SK-N-SH (cell line): ENCODE results near the gene CMTM2. TPM values are rescaled to one million over a fixed set of nuclear protein-coding genes. Genes with fewer than 3 reads are reported as not detected.

Experiments used
- CTCF ChIA-PET: fragments of 300-600, 350-600 bp; formaldehyde crosslinking; extraction: SDS; loops from one replicate; lab custom pipeline; 2021; lab: Yijun Ruan, JAX
- POLR2A ChIA-PET: fragments of 350-600 bp; sonication (Branson Sonifier 250); formaldehyde crosslinking; extraction: SDS; loops from one replicate; lab custom pipeline; 2020; ENCODE audit warnings: antibody characterized with exemption, inconsistent platforms; lab: Yijun Ruan, JAX
- DNase-seq: peaks from one replicate; pipeline ENCODE4 v3.0.0; 2012
- H2AFZ ChIP-seq: fragments of 200-600 bp; sonication (generic); 2 replicates; pipeline ENCODE4 v1.8.1; 2016; ENCODE audit warnings: antibody characterized with exemption, mild to moderate bottlenecking, low read depth
- H3F3A ChIP-seq: fragments of 200-600 bp; sonication (generic); replicated peaks from 2 replicates; pipeline ENCODE3; 2016; ENCODE audit warnings: antibody characterized with exemption, mild to moderate bottlenecking; ENCODE audit not compliant: insufficient read depth
- H3K27ac ChIP-seq, 2 experiments: fragments of 200-500 bp in 1 of 2; fragments of 200-600 bp in 1 of 2; sonication (Bioruptor generic) in 1 of 2; sonication (generic), shearing (Covaris generic) in 1 of 2; 2 replicates each; pipeline versions ENCODE4 v1.5.1 to v1.6.1; 2014 to 2016; ENCODE audit warnings: low read depth in 2 of 2, inconsistent platforms in 1 of 2, low read length in 1 of 2, mild to moderate bottlenecking in 1 of 2, mixed read lengths in 1 of 2
- H3K27me3 ChIP-seq: fragments of 200-600 bp; sonication (generic), shearing (Covaris generic); 2 replicates; pipeline ENCODE4 v1.6.1; 2016; ENCODE audit warnings: mixed run types; ENCODE audit not compliant: insufficient read depth
- H3K36me3 ChIP-seq, 2 experiments: fragments of 200-500 bp in 1 of 2; fragments of 200-600 bp in 1 of 2; sonication (Bioruptor generic) in 1 of 2; sonication (generic) in 1 of 2; replicated peaks in 1 of 2; 2 replicates each; pipeline versions ENCODE3 to v1.5.1; 2014 to 2016; ENCODE audit warnings: low read length in 1 of 2, mild to moderate bottlenecking in 1 of 2; ENCODE audit not compliant: insufficient read depth in 2 of 2, control insufficient read depth in 1 of 2
- H3K4me1 ChIP-seq, 2 experiments: fragments of 200-500 bp in 1 of 2; fragments of 200-600 bp in 1 of 2; sonication (Bioruptor generic) in 1 of 2; sonication (generic), shearing (Covaris generic) in 1 of 2; 2 replicates each; pipeline versions ENCODE4 v1.5.1 to v1.6.1; 2014 to 2016; ENCODE audit warnings: low read depth in 1 of 2, low read length in 1 of 2, mixed run types in 1 of 2; ENCODE audit not compliant: insufficient read depth in 2 of 2, control insufficient read depth in 1 of 2
- H3K4me2 ChIP-seq: fragments of 200-600 bp; sonication (generic), shearing (Covaris generic); 2 replicates; pipeline ENCODE4 v1.6.1; 2017; ENCODE audit warnings: mixed run types
- H3K4me3 ChIP-seq, 2 experiments: fragments of 200-500 bp in 1 of 2; fragments of 200-600 bp in 1 of 2; sonication (Bioruptor generic) in 1 of 2; sonication (generic), shearing (Covaris generic) in 1 of 2; 2 replicates each; pipeline versions ENCODE4 v1.5.1 to v1.8.1; 2014 to 2016; ENCODE audit warnings: low read depth in 2 of 2, inconsistent platforms in 1 of 2, low read length in 1 of 2, mild to moderate bottlenecking in 1 of 2, mixed read lengths in 1 of 2, moderate library complexity in 1 of 2
- H3K79me2 ChIP-seq: fragments of 200-600 bp; sonication (generic); 2 replicates; pipeline ENCODE4 v1.8.1; 2017; ENCODE audit warnings: mild to moderate bottlenecking; ENCODE audit not compliant: insufficient read depth
- H3K9ac ChIP-seq: fragments of 200-600 bp; sonication (generic); 2 replicates; pipeline ENCODE4 v1.6.1; 2017; ENCODE audit warnings: mixed run types
- H3K9me2 ChIP-seq: fragments of 200-600 bp; sonication (generic); 2 replicates; pipeline ENCODE4 v1.6.1; 2017; ENCODE audit warnings: mixed run types
- H3K9me3 ChIP-seq: fragments of 200-600 bp; sonication (generic); 2 replicates; pipeline ENCODE4 v1.6.1; 2017; ENCODE audit warnings: mixed run types, mild to moderate bottlenecking, moderate library complexity
- H4K20me1 ChIP-seq: fragments of 200-600 bp; sonication (generic); 2 replicates; pipeline ENCODE4 v1.6.1; 2017; ENCODE audit warnings: mild to moderate bottlenecking, mixed run types; ENCODE audit not compliant: insufficient read depth
- EZH2phosphoT487 ChIP-seq: fragments of 200-600 bp; sonication (generic); IDR thresholded peaks from 2 replicates; pipeline ENCODE4 v1.6.1; 2017; ENCODE audit warnings: low read depth, mixed run types, mild to moderate bottlenecking, antibody characterized with exemption, moderate library complexity, borderline replicate concordance
- FOXM1 ChIP-seq: IDR thresholded peaks from 2 replicates; pipeline ENCODE4 v1.4.0; 2012; ENCODE audit warnings: low read depth, mild to moderate bottlenecking
- GABPA ChIP-seq: IDR thresholded peaks from 2 replicates; pipeline ENCODE4 v1.4.0; 2012; ENCODE audit warnings: low read depth, mild to moderate bottlenecking
- GATA2 ChIP-seq: sonication (generic); formaldehyde crosslinking; IDR thresholded peaks from 2 replicates; pipeline ENCODE4 v1.5.0; 2020; ENCODE audit warnings: mild to moderate bottlenecking, missing genetic modification reagents
- MEF2A ChIP-seq: IDR thresholded peaks from 2 replicates; pipeline ENCODE4 v1.4.0; 2012; ENCODE audit warnings: low read depth, borderline replicate concordance
- MXI1 ChIP-seq: IDR thresholded peaks from 2 replicates; pipeline ENCODE4 v1.6.1; 2012; ENCODE audit warnings: mild to moderate bottlenecking, low read depth, low read length, improper control_type of control experiment
- NFIC ChIP-seq: IDR thresholded peaks from 2 replicates; pipeline ENCODE4 v1.4.0; 2012; ENCODE audit warnings: borderline replicate concordance
- RFX5 ChIP-seq: IDR thresholded peaks from 2 replicates; pipeline ENCODE4 v1.6.1; 2012; ENCODE audit warnings: mild to moderate bottlenecking, improper control_type of control experiment, low read length
- RXRA ChIP-seq: IDR thresholded peaks from 2 replicates; pipeline ENCODE4 v1.4.0; 2012; ENCODE audit warnings: low read depth, mild to moderate bottlenecking, borderline replicate concordance
- SIN3A ChIP-seq: IDR thresholded peaks from 2 replicates; pipeline ENCODE4 v1.6.1; 2012; ENCODE audit warnings: low read depth, mild to moderate bottlenecking, low read length, moderate library complexity, borderline replicate concordance
- TAF1 ChIP-seq: IDR thresholded peaks from 2 replicates; pipeline ENCODE4 v1.6.1; 2012; ENCODE audit warnings: low read depth, mild to moderate bottlenecking, low read length, moderate library complexity, borderline replicate concordance
- TCF12 ChIP-seq: IDR thresholded peaks from 2 replicates; pipeline ENCODE4 v1.4.0; 2012
- TEAD4 ChIP-seq: IDR thresholded peaks from 2 replicates; pipeline ENCODE4 v1.4.0; 2012; ENCODE audit warnings: mild to moderate bottlenecking, borderline replicate concordance; ENCODE audit not compliant: insufficient read depth
- YY1 ChIP-seq: IDR thresholded peaks from 2 replicates; pipeline ENCODE4 v1.4.0; 2012; ENCODE audit warnings: low read depth, mild to moderate bottlenecking
- WGBS: methylation state at CpG from one replicate; pipeline ENCODE4 v1.1.6; 2017; ENCODE audit warnings: low lambda C conversion rate; 5-methylcytosine and 5-hydroxymethylcytosine counted together
- polyA plus RNA-seq, 3 experiments: library from polyadenylated mRNA; depleted of rRNA; stranded (reverse); fragments of >200 nt; gene quantifications; 2 replicates each; pipeline ENCODE4 v1.2.3, GENCODE V29; 2012
- TF ChIP-seq, protein P1 (sequence below): IDR thresholded peaks from 2 replicates; pipeline ENCODE4 v1.6.1; 2012; ENCODE audit warnings: mild to moderate bottlenecking, low read depth, low read length, moderate library complexity
- TF ChIP-seq, protein P2 (sequence below): IDR thresholded peaks from 2 replicates; pipeline ENCODE4; 2012
- TF ChIP-seq, protein P3 (sequence below): IDR thresholded peaks from 2 replicates; pipeline ENCODE4 v1.4.0; 2012; ENCODE audit warnings: low read depth
- TF ChIP-seq, protein P4 (sequence below): IDR thresholded peaks from 2 replicates; pipeline ENCODE4 v1.4.0; 2012; ENCODE audit warnings: low read depth, borderline replicate concordance
- TF ChIP-seq, protein P5 (sequence below): fragments of 150-350 bp; IDR thresholded peaks from 2 replicates; pipeline ENCODE4 v1.6.1; 2016; ENCODE audit warnings: mild to moderate bottlenecking, low read depth, low read length

Gene CMTM2
- polyA plus RNA-seq, 1 of the 3 experiments (the other 2 are of a cell fraction): not detected

DNA sequence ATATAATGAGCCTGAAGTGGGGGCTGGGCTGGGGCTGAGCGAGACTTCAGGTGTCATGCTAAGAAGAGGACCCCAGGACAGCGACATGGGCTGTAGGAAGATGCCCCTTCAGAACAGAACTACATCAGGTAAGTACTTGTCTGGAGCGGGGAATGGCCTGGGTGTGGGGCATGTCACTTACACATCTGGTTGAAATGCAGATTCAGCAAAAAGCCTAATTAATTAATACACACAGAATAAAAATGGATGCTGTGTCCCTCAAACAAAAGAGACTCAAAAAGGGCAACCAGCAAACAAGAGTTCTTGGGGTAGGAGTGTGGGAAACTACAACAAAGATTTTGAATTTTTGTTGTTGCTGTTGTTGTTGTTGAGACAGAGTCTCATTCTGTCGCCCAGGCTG, 11.8 kb downstream of the CMTM2 start (continued):
- TF ChIP-seq, protein P1, sequence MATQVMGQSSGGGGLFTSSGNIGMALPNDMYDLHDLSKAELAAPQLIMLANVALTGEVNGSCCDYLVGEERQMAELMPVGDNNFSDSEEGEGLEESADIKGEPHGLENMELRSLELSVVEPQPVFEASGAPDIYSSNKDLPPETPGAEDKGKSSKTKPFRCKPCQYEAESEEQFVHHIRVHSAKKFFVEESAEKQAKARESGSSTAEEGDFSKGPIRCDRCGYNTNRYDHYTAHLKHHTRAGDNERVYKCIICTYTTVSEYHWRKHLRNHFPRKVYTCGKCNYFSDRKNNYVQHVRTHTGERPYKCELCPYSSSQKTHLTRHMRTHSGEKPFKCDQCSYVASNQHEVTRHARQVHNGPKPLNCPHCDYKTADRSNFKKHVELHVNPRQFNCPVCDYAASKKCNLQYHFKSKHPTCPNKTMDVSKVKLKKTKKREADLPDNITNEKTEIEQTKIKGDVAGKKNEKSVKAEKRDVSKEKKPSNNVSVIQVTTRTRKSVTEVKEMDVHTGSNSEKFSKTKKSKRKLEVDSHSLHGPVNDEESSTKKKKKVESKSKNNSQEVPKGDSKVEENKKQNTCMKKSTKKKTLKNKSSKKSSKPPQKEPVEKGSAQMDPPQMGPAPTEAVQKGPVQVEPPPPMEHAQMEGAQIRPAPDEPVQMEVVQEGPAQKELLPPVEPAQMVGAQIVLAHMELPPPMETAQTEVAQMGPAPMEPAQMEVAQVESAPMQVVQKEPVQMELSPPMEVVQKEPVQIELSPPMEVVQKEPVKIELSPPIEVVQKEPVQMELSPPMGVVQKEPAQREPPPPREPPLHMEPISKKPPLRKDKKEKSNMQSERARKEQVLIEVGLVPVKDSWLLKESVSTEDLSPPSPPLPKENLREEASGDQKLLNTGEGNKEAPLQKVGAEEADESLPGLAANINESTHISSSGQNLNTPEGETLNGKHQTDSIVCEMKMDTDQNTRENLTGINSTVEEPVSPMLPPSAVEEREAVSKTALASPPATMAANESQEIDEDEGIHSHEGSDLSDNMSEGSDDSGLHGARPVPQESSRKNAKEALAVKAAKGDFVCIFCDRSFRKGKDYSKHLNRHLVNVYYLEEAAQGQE: no peak
- TF ChIP-seq, protein P2, sequence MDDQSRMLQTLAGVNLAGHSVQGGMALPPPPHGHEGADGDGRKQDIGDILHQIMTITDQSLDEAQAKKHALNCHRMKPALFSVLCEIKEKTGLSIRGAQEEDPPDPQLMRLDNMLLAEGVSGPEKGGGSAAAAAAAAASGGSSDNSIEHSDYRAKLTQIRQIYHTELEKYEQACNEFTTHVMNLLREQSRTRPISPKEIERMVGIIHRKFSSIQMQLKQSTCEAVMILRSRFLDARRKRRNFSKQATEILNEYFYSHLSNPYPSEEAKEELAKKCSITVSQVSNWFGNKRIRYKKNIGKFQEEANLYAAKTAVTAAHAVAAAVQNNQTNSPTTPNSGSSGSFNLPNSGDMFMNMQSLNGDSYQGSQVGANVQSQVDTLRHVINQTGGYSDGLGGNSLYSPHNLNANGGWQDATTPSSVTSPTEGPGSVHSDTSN: no peak
- TF ChIP-seq RFX5 (no peak), NFIC (no peak), GATA2 (no peak), MXI1 (no peak), TEAD4 (no peak), GABPA (no peak), MEF2A (no peak)
- TF ChIP-seq, protein P3, sequence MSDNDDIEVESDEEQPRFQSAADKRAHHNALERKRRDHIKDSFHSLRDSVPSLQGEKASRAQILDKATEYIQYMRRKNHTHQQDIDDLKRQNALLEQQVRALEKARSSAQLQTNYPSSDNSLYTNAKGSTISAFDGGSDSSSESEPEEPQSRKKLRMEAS: no peak

DNA sequence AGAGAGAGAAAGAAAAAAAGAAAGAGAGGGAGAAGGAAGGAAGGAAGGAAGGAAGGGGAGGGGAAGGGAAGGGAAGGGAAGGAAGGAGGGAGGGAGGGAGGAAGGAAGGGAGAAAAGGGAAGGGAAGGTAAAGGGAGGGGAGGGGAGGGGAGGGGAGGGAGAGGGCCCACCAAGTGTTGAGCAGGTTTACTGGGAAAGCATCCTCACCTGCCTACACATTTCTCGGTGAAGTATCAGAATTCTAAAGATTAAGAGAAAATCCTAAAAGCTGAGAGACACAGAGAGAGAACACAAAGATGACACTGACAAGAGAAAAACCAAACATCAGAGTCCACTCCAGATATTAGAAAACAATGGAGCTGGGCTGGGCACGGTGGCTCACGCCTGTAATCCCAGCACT, 13.0 kb downstream of the CMTM2 start:
- no peaks in the 10 kb centered on the region for H3F3A ChIP-seq
- H3K4me1 ChIP-seq: no peaks in the 10 kb centered on the region
- H3K27ac ChIP-seq: no peak overlapping the region
- ChIA-PET POLR2A (no interaction called here), CTCF (no interaction called here)
- no peak overlapping the region for H2AFZ ChIP-seq
- no peaks in the 10 kb centered on the region for H3K36me3 ChIP-seq
- no peaks in the 10 kb centered on the region for H3K9me2 ChIP-seq
- H3K9ac ChIP-seq: no peak overlapping the region
- 81% methylated on average over 3 of the region's 3 CpGs for WGBS
- H3K4me3 ChIP-seq: no peak overlapping the region
- no peak for DNase-seq
- no peaks in the 10 kb centered on the region for H3K79me2 ChIP-seq
- H3K4me2 ChIP-seq: no peak overlapping the region
- H4K20me1 ChIP-seq: no peaks in the 10 kb centered on the region
- no peaks in the 10 kb centered on the region for H3K27me3 ChIP-seq
- no peak for TF ChIP-seq EZH2phosphoT487
- TF ChIP-seq, protein P4, sequence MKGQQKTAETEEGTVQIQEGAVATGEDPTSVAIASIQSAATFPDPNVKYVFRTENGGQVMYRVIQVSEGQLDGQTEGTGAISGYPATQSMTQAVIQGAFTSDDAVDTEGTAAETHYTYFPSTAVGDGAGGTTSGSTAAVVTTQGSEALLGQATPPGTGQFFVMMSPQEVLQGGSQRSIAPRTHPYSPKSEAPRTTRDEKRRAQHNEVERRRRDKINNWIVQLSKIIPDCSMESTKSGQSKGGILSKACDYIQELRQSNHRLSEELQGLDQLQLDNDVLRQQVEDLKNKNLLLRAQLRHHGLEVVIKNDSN: no peak
- TF ChIP-seq TCF12: no peak
- TF ChIP-seq GABPA: no peak
- TF ChIP-seq YY1: no peak
- no peak for TF ChIP-seq TAF1
- no peak for TF ChIP-seq FOXM1
- TF ChIP-seq GATA2: no peak
- no peak for TF ChIP-seq TEAD4
- TF ChIP-seq, protein P1: no peak
- TF ChIP-seq, protein P5, sequence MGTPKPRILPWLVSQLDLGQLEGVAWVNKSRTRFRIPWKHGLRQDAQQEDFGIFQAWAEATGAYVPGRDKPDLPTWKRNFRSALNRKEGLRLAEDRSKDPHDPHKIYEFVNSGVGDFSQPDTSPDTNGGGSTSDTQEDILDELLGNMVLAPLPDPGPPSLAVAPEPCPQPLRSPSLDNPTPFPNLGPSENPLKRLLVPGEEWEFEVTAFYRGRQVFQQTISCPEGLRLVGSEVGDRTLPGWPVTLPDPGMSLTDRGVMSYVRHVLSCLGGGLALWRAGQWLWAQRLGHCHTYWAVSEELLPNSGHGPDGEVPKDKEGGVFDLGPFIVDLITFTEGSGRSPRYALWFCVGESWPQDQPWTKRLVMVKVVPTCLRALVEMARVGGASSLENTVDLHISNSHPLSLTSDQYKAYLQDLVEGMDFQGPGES: no peak
- TF ChIP-seq SIN3A: no peak
- no peak for TF ChIP-seq RXRA
- TF ChIP-seq, all 33 proteins: peak for 0
- no peaks in the 10 kb centered on the region for H3K9me3 ChIP-seq
